Inflammatory macrophage (primary cell): ENCODE data around the gene SDK1.

Source experiments
- DNase-seq, 2 donors: peaks; one replicate each; pipeline ENCODE4 v3.0.0-alpha.2; 2020 to 2022

Gene SDK1

DNA sequence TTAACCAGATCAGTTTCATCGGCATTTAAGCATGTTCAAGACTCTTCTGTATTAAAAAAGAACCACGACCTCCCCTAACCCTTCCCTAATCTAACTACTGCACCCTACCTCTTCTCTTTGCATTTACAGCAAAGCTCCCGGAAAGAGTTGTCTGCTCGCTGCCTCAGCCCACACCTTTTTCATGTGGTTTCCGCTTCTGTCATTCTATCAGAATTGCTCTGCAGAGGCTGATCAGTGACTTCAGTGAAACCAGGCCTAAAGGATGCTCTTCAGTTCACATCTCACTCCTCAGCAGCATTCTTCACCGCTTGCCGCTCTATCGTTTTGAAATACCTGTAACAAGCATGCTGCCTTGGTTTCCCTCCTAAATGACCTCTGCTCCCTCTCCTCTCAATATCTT lies 160.9 kb downstream of the SDK1 start:
- no peak for DNase-seq

DNA sequence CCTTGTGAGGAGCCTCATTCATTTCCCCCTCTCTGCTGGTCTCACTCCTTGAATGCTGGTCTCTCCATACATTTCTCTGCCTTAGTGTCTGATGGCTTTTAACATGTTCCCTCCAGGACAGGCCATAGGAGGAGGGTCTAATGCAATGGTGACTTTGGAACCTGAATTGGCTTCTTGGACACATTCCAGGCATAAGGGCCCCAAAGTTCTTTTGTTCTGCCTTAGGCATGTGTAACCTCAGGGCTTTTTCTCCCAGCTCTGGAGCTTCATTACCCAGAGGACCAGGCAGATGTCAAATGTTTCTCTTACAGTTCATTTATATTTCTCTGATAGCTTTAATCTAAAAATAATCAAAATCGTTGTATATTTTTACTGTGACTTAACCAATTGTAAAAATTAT lies 162.6 kb downstream of the SDK1 start:
- DNase-seq: no peak

DNA sequence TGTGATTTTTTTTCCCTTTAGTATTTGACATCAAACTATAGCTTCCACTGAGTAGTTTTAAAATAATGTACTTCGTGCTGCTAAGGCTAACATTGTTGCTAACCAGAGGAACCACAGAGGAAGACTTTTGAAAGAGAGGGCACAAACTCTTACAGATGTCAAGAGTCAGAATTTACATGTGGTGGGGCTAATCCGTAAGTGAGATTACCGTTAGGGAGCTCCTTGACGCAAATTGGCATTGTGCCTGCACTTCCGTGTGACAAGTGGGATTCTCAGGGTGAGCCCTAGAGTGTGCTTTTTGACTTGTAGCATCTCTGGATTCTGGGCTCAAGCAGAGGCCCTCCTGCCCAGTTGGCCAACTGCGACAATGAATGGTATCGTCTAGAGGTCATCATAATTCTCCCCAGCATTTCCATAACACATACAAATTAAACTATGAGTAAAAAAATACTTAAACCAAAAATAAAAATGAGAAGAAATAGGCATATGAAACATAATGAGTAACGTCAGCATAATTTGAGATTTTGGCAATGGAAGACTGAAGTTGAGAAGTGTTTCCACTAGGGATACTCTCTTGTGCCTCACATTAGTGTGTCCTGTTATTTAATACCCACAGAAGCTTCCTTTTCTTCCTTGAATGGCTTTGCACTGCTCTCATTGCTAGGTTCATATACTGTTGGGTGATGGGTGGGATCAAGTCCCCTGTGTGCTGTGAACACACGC lies 164.0 kb downstream of the SDK1 start:
- DNase-seq: no peak

DNA sequence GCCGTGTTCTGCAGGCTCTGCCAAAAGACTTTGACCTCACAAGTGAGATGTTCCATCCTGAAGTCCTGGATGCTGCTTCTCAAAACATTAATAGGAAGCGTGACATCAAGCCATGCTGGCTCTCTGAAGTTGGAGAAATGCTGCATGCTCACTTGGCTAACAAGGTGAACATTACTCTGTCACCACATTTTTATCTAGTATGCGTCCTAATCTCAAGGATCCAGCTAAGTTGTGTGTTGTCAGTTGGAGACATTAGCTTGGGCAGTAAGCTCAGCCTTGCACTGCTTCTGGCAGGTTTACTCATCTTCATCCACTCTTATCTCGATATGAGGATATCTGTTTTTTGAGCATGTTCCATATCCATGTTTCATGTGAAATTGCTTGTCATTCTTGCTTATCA lies 165.2 kb downstream of the SDK1 start:
- no peak for DNase-seq

DNA sequence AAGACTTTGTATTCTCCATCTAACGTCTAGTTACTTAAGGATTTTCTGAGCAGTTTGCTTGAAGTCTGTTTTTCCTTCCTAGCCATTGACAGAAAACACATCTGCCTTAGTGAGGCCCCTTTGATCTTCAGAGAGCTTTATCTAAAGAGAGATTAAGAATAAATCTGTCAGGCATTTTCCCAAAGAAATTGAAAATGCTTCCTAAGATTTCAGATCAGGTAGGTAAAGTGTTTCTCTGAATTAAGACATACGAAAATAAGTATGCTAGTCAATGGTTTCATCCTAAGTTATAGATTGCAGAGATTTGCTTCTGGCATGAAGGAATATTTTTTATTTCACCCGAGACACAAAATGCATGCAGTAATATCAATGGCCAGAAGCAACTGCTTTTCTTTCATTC lies 168.6 kb downstream of the SDK1 start:
- no peak for DNase-seq

DNA sequence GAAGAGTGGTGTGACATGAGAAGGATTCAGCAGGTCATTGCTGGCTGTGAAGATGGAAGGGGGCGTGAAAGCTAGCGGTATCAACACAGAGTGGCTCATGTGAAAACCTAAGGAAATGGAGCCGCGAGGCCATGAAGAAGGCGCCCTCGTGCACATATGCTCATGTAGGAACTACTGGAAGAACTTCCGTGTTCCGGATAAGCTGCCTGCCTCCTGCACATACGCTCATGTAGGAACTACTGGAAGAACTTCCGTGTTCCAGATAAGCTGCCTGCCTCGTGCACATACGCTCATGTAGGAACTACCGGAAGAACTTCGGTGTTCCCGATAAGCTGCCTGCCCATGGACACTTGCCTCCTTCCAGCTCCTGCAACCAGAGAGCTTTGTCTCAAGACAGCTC lies 179.1 kb downstream of the SDK1 start:
- DNase-seq: no peak

DNA sequence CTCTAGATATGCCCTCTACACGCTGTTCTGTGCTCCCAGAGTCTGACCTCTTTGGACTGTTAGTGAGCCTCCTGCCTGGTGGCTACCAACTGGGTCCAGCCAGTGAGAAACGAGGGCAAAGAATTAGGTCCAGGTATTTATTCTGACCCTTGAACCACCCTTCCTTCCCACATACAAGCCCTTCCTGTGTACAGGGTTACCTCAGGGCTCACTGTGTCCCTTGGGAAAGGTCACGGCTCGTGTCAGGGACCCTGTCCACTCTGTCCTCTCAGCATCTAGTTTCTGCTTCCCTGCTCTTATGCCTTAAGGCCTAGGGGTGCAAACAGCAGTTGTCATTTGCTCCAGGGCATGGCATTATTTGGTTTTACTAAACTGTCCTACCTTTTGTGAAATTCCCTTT lies 180.4 kb downstream of the SDK1 start:
- no peak for DNase-seq

DNA sequence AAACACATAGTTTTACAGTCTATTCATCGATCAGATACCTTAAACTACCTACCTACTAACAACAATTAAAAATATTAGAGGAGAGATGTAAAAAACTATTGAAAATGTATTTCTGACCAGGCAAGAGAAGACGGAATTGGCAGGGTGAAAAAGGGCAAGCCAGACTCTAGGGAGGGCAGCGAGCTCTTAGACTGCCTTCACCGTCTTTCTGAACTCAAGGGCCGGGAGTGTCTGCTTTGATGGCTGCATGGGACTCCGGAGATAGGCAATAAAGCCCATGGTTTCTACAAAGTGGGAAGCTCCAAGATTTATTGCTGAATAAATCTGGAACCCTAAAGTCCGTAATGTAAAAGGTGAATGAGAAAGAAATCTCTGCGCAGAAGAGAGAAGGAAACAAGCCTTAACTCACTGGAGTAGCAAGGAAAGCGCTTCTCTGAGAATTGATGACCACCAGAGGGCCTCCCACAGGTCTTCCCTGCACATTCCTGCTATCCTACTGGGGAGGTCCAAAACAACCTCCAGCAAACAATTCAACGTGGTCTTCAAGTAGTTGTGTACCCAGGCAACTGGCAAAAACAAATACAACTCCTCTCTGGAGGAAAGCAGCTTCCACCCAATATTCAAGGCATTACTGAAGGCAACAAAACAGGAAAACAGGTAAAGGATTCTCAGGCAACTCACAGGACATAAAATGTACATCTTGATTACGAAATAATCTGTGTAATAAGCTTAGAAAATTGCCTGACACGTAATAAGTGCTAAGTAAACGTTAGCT lies 181.3 kb downstream of the SDK1 start:
- DNase-seq: no peak

DNA sequence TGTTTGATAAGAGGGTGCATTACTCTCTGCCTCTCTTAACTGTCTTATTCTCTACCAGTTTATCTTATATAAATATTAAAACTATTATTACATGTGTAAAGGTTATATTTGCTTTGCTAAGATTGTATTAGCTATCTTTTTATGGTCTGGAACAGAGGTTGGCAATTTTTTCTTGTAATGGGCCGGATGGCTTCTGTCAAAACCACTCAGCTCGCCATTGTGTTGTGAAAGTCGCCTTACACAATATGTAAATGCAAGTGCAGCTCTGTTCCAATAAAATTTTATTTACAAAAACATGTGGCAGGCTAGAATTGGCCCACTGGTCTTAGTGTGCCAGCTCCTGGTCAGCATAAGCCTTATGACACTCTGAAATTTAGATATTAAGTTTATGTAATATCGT lies 185.8 kb downstream of the SDK1 start:
- DNase-seq: no peak

DNA sequence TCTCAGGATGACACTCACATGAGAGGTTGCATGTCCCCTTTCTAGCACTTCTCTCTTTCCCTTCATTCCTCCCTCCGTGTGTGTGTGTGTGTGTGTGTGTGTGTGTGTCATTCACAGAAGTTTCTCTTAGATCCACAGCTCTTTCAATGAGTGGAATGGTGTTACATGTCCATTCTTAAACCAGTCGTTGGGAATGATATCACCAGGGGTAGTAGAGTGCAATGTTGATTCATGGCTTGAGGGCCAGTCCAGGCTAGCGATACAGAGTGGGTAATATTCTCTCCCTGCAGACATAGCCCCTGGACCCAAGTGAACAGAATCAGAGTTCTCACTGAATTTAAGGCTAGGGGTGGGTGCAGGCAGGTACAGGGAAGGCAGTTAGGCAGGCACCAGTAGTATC lies 187.8 kb downstream of the SDK1 start:
- no peak for DNase-seq

DNA sequence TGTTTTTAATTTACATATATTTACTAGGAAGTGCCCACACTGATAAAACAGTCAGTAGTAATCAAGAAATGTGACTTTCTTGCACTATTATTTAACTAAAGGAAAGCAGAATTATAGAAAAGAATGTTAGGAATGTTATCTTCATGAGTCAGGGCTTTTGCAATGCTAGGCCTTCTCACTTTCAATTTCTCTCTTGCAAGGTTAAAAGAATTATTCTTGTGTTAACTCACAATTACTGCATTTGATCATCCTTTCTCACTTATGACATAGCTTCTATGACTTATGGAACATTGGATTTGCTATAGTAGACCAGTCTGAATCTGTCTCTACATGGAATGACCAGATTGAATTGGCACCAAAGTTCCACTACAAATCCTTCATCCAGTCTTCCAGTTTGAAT lies 192.4 kb downstream of the SDK1 start:
- DNase-seq: no peak

DNA sequence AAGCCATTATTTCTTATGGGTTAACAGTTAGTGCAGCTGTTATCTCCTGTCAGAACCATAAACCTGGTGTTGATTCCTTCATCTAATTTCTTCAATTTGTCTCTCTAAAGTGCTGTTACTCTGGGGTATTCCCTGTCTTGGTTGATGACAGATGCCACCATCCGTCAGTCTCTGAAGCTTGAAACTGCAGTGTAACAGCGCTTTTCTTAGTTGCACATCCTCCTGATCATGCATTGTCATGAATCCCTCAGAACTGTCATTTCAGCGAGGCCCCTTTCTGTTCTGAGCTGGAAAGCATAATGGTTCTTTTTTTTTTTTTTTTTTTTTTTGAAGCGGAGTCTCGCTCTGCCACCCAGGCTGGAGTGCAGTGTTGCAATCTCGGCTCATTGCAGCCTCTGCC lies 193.9 kb downstream of the SDK1 start:
- no peak for DNase-seq

DNA sequence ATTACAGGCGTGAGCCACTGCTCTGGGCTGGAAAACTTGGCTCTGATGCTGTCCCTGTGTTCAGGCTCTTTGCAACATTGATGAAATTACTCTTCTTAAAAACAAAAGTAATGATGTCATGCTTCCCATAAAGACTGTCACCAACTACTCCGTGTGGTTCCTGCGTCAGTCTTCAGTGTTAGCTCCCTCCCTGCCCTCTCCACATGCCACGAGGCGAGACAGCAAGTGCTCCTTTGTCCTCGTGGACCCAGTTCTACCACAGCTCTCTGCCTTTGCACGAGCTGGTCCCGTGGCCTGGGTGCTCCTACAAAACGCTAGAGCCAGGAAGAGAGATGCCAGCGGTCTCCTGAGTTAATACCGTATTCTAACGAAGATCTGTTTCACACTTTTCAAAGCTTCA lies 194.5 kb downstream of the SDK1 start:
- no peak for DNase-seq

DNA sequence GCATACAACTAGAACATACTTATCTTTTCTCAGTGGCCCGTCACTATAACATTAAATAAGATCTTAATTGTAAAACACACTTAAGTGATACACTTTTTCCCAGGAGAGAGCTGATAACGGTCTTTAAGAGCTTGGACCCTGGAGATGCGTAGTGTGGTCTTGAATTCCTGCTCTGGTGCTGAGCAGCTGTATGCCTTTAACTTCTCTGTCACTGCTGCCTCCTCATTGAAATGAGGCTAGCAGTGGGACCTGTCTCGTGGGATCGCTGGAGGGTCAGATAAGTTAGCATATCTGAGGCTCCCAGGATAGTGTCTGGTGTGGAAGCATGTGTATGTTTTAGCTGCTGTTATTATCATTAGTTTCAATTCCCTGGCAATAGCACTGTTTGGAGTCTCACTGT lies 194.9 kb downstream of the SDK1 start:
- DNase-seq: no peak

DNA sequence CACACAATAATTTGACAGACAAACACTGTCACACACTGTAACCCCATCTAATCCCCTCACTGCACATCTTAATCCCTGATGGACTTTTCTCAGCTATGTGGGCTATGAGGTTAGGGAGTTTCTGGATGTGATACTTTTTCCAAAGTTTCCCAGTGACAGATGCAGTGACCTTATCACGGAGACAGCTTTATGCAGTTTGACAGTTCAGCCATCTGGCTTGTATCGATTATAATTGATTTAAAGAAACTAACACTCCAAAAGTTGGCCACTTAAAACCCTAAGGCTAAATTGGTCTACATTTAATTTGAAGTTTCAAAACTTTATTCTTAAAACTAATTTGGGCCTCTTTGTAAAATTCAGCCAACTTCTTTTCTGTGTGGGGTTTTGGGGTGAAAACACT lies 196.7 kb downstream of the SDK1 start:
- no peak for DNase-seq

DNA sequence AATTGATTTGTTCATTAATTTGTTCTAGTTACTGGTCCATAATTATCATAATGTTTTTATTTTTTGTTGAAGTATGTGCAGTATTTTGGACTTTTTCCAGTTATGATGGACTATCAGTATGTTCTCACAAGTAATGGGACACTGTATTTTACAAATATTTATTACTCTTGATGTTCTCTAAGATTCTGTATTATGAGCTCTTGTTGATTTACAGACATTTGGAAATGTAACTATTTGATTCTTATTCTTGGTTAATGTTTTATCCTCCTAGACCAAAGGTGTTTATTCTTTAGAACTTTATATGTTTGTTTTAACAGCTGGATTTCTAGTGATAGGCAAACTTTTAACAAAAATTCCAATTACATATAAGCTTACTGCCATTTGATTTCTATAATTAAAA lies 200.6 kb downstream of the SDK1 start:
- no peak for DNase-seq

DNA sequence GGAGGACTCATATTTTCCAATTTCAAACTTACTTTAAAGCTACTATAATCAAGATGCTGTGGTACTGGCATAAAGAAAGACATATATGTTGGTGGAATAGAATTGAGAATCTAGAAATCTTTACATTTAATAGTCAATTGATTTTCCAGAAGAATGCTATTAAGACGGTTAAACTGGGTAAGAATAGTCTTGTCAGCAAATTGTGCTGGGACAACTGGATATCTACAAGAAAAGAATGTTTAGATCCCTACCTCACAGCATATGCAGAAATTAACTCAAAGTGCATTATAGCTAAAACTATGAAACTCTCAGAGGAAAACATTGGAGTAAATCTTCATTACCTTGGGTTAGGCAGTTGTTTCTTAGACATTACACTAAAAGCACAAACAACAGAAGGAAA lies 203.3 kb downstream of the SDK1 start:
- DNase-seq: no peak

DNA sequence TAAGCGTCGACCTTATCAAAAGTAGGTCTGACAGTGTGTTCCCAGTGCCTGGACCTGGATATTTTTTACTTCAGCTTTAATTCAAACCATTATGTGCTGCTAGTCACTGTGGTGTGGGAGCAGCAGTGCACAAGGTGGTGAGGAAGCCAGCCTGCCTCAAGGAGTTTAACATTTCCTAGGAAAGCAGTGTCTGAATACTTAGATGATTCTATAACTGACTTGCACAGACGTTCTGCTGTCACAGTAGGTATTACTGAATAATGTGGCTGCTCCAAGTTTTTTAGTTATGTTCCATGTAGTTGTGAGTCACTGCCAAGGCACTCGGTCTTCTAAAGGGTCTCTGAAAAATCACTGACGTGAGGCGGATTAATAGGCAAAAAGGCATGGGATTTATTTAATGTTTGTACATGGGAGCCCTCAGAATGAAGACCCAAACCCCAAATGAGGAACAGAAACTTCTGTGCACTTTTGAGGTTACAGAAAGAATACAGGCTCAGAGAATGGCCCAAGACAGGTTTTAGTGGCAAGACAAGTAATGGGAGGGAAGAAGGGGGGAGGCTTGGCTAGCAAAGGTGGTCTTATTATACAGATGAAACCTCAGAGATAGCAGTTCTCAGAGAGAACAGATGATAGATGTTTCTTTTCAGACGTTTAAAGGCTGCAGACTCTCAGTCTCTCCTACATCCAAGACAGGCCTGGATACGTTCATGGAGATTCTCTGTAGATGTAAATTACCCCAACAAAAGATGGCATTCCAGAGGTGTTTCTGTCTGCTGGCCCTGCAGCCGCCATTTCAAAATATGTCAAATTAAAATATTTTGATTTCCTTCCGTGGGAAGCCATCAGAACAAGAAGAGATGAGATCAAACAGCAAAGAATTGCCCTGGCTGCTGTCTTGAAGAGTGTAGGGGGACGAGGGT lies 209.3 kb downstream of the SDK1 start:
- no peak for DNase-seq

DNA sequence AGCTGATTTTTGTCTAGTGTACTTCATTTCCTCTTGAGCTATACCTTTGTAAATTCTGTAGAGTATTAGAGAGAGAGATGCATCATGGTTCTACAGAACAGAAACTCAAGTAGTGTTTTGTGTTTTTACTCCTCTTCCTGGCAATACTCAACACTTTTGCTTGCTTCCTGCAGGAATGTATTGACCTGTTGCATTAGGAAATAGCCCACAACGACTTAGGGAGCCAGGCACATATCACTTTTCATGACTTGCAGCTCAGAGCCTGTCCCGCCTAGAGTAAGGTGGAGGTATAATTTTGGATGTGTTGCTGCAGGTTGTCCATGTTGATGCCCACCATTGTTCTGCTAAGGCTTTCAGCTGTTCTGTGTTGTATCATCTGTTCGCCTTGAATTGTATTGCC lies 216.3 kb downstream of the SDK1 start:
- DNase-seq: no peak

DNA sequence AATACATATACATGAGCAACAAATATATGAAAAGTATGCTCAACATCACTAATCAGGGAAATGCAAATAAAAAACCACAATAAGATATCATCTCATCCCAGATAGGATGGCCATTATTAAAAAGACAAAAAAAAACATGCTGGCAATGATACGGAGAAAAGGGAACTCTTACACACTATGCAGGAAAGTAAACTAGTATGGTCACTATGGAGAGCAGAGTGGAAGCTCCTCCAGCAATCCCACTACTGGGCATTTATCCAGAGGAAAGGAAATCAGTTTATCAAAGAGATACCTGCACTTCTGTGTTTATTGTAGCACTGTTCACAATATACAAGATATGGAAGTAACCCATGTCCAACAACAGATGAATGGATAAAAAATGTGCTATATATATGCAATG lies 217.5 kb downstream of the SDK1 start:
- no peak for DNase-seq

DNA sequence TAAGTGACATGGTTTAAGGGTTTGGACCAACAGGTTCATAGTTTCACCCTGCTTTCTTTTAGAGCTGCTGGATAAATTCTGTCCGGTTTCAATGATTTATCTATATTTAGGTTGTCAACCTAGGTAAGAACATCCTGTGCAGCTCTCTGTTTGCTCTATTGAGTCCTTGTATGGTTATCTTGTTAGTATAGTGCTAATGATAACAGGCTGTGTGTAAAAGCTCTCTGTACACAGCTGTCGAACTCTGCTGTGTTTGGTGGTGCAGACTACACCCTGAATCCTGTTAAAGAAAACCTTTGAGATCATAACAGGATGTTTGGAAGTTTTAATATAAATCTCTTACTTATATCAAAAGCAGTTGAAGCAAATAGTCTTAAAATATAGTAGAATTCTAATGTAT lies 219.2 kb downstream of the SDK1 start:
- DNase-seq: no peak

DNA sequence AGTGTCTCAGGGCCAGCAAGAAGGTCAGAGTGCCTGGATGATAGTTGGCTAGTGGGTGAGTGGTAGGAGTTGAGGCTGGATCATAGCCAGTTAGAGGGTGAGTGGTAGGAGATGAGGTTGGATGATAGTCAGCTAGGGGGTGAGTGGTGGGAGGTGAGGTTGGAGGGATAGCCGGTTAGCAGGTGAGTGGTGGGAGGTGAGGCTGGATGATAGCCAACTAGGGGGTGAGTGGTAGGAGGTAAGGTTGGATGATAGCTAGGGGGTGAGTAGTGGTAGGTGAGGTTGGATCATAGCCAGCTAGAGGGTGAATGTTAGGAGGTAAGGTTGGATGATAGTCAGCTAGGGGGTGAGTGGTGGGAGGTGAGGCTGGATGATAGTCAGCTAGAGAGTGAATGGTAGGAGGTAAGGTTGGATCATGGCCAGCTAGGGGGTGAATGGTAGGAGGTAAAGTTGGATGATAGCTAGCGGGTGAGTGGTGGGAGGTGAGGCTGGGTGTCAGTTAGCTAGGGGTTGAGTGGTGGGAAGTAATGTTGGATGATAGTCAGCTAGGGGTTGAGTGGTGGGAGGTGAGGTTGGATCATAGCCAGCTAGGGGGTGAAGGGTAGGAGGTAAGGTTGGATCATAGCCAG lies 226.6 kb downstream of the SDK1 start:
- DNase-seq: no peak

DNA sequence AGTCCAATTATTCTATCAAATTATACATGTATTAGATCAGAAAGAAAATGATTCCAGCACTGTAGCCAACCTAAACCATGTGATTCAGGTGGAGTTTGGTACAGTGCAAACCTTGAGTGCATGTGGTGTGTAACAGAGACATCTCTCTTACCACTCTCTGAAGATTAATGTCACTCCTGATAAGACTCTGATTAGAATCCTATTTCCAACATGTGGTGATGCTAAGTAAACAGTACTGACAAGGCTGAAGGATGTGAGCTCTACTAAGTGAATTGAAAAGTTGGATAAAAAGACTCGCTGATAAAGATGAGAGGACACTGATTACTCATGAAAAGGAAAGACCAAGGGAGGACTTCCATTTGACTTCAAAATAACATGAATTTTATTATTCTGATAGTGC lies 232.0 kb downstream of the SDK1 start:
- DNase-seq: no peak
